Thymus (tissue), 11 donors: Measurements from ENCODE around the gene PARD3B. TPM values are rescaled to one million over a fixed set of nuclear protein-coding genes. Genes with fewer than 3 reads are reported as not detected.

Source experiments
- DNase-seq, 9 donors: peaks; one replicate each; pipeline ENCODE4 v3.0.0-alpha.2; 2013; ENCODE audit warnings: low spot score in 9 of 9, low read depth in 6 of 9, missing footprints in 1 of 9
- H3K27ac ChIP-seq, 2 donors: one replicate each; pipeline ENCODE4 v1.5.1; 2013; ENCODE audit warnings: control low read depth in 1 of 2, low read depth in 1 of 2, low read length in 1 of 2, mild to moderate bottlenecking in 1 of 2, moderate library complexity in 1 of 2
- H3K27me3 ChIP-seq, 2 donors: one replicate each; pipeline ENCODE4 v1.5.1; 2013; ENCODE audit warnings: low read length in 1 of 2; ENCODE audit not compliant: control insufficient read depth in 2 of 2, insufficient read depth in 1 of 2
- H3K36me3 ChIP-seq, 2 donors: one replicate each; pipeline ENCODE4 v1.5.1; 2013; ENCODE audit warnings: low read length in 1 of 2, mild to moderate bottlenecking in 1 of 2, moderate library complexity in 1 of 2; ENCODE audit not compliant: control insufficient read depth in 2 of 2, insufficient read depth in 2 of 2
- H3K4me1 ChIP-seq, 2 donors: one replicate each; pipeline ENCODE4 v1.5.1; 2013; ENCODE audit warnings: low read length in 2 of 2; ENCODE audit not compliant: control insufficient read depth in 2 of 2, insufficient read depth in 2 of 2
- H3K4me3 ChIP-seq, 2 donors: one replicate each; pipeline ENCODE4 v1.5.1; 2013; ENCODE audit warnings: low read length in 2 of 2, control low read depth in 1 of 2, mild to moderate bottlenecking in 1 of 2
- H3K9me3 ChIP-seq, 2 donors: one replicate each; pipeline ENCODE4 v1.5.1; 2013; ENCODE audit warnings: low read length in 1 of 2, mild to moderate bottlenecking in 1 of 2; ENCODE audit not compliant: control insufficient read depth in 2 of 2, insufficient read depth in 1 of 2
- WGBS: extraction: QIAGEN DNeasy Blood & Tissue Kit; methylation state at CpG from one replicate; pipeline ENCODE4 v1.1.7; 2013; 5-methylcytosine and 5-hydroxymethylcytosine counted together
- polyA plus RNA-seq: library from polyadenylated mRNA; stranded (reverse); fragments of 200-250 nt; gene quantifications from one replicate; pipeline ENCODE4 v1.2.3, GENCODE V29; 2013
- total RNA-seq: library from RNA; stranded (reverse); fragments of 120-200 nt; gene quantifications from one replicate; pipeline ENCODE4 v1.2.4, GENCODE V29; 2013
- donor health status: healthy.

Gene PARD3B
- total and polyA plus RNA-seq, 2 donors: 1.0 to 2.4 TPM

GRCh38 chr2:204692790-204693189 is 147.5 kb downstream of the PARD3B start:
- Histone ChIP-seq H3K27me3 (no peaks in the 10 kb centered on the region), H3K4me1 (no peaks in the 10 kb centered on the region), H3K36me3 (no peaks in the 10 kb centered on the region), H3K4me3 (no peak overlapping the region), H3K27ac (no peak overlapping the region), H3K9me3 (no peaks in the 10 kb centered on the region)
- WGBS: 52% methylated on average over 2 of the region's 2 CpGs
- DNase-seq: peak in 2 of 9 donors; percentile 1 to 5

GRCh38 chr2:204693262-204693661 is 148.0 kb downstream of the PARD3B start:
- 89% methylated on average over 3 of the region's 3 CpGs for WGBS

GRCh38 chr2:204695506-204695905 is 150.2 kb downstream of the PARD3B start:
- DNase-seq: no peak
- Histone ChIP-seq H3K9me3 (no peaks in the 10 kb centered on the region), H3K4me1 (no peaks in the 10 kb centered on the region), H3K36me3 (no peaks in the 10 kb centered on the region), H3K27me3 (no peaks in the 10 kb centered on the region), H3K27ac (no peak overlapping the region), H3K4me3 (no peak overlapping the region)
- 81% methylated on average over 1 of the region's 1 CpG for WGBS

More at GRCh38 chr2:204693262-204693661, 148.0 kb downstream of the PARD3B start:
- Histone ChIP-seq H3K36me3 (no peaks in the 10 kb centered on the region), H3K27me3 (no peaks in the 10 kb centered on the region), H3K27ac (no peak overlapping the region), H3K4me3 (no peak overlapping the region), H3K4me1 (no peaks in the 10 kb centered on the region), H3K9me3 (no peaks in the 10 kb centered on the region)
- DNase-seq: no peak

GRCh38 chr2:204696124-204696523 is 150.8 kb downstream of the PARD3B start:
- Histone ChIP-seq H3K36me3 (no peaks in the 10 kb centered on the region), H3K27ac (no peak overlapping the region), H3K4me3 (no peak overlapping the region), H3K4me1 (no peaks in the 10 kb centered on the region), H3K9me3 (no peaks in the 10 kb centered on the region), H3K27me3 (no peaks in the 10 kb centered on the region)
- WGBS: 92% methylated on average over 5 of the region's 5 CpGs
- DNase-seq: no peak

GRCh38 chr2:204705243-204705932 is 160.1 kb downstream of the PARD3B start:
- 84% methylated on average over 4 of the region's 4 CpGs for WGBS
- H3K4me1 ChIP-seq: no peaks in the 10 kb centered on the region

GRCh38 chr2:204706939-204707338 is 161.7 kb downstream of the PARD3B start:
- Histone ChIP-seq H3K27ac (no peak overlapping the region), H3K4me3 (no peak overlapping the region), H3K27me3 (no peaks in the 10 kb centered on the region), H3K36me3 (no peaks in the 10 kb centered on the region), H3K9me3 (no peaks in the 10 kb centered on the region), H3K4me1 (no peaks in the 10 kb centered on the region)
- 87% methylated on average over 2 of the region's 2 CpGs for WGBS
- no peak for DNase-seq

More at GRCh38 chr2:204705243-204705932, 160.1 kb downstream of the PARD3B start:
- Histone ChIP-seq H3K27me3 (no peaks in the 10 kb centered on the region), H3K27ac (no peak overlapping the region), H3K4me3 (no peak overlapping the region), H3K36me3 (no peaks in the 10 kb centered on the region), H3K9me3 (no peaks in the 10 kb centered on the region)
- DNase-seq: no peak

- 87% methylated on average over 5 of the region's 5 CpGs for WGBS
- Histone ChIP-seq H3K4me3 (no peak overlapping the region), H3K36me3 (no peaks in the 10 kb centered on the region), H3K27me3 (no peaks in the 10 kb centered on the region), H3K4me1 (no peaks in the 10 kb centered on the region), H3K9me3 (no peaks in the 10 kb centered on the region), H3K27ac (no peak overlapping the region)
- no peak for DNase-seq
Observed at GRCh38 chr2:204713211-204713610, 167.9 kb downstream of the PARD3B start.

GRCh38 chr2:204715361-204715760 is 170.1 kb downstream of the PARD3B start:
- H3K36me3 ChIP-seq: no peaks in the 10 kb centered on the region
- H3K27me3 ChIP-seq: no peaks in the 10 kb centered on the region
- 95% methylated on average over 2 of the region's 2 CpGs for WGBS
- no peaks in the 10 kb centered on the region for H3K4me1 ChIP-seq
- H3K27ac ChIP-seq: no peak overlapping the region
- no peak for DNase-seq
- no peaks in the 10 kb centered on the region for H3K9me3 ChIP-seq
- no peak overlapping the region for H3K4me3 ChIP-seq

- H3K9me3 ChIP-seq: no peaks in the 10 kb centered on the region
- 91% methylated on average over 3 of the region's 3 CpGs for WGBS
Observed at GRCh38 chr2:204717591-204717990, 172.3 kb downstream of the PARD3B start.

More at GRCh38 chr2:204717591-204717990, 172.3 kb downstream of the PARD3B start:
- no peaks in the 10 kb centered on the region for H3K36me3 ChIP-seq
- H3K27ac ChIP-seq: no peak overlapping the region
- H3K4me1 ChIP-seq: no peaks in the 10 kb centered on the region
- DNase-seq: no peak
- H3K4me3 ChIP-seq: no peak overlapping the region
- H3K27me3 ChIP-seq: no peaks in the 10 kb centered on the region
